ENCODE measurements around the gene GRM4. TPM values are rescaled to one million over a fixed set of nuclear protein-coding genes. Genes with fewer than 3 reads are reported as not detected.

The GRM4 gene
- total RNA-seq, 1 experiment from 2014 or later, result 0.41 TPM

GRCh38 chr6:34126419-34126818, 19.5 kb downstream of the GRM4 start:
- CTCF ChIA-PET, result no interaction called here
- no peaks in the 10 kb centered on the region for H3K4me1 ChIP-seq (ENCODE audit: insufficient read depth, low read length, poor library complexity, severe bottlenecking)
- H3K9me3 ChIP-seq (ENCODE audit: low read depth, low read length, poor library complexity, severe bottlenecking), result no peaks in the 10 kb centered on the region
- H3K27me3 ChIP-seq (replicated peaks; ENCODE audit: insufficient read depth, low read depth, low read length, poor library complexity), result no peaks in the 10 kb centered on the region
- intact Hi-C loops (cut with micrococcal nuclease; ENCODE audit: unreplicated experiment), result no loop called here
- no peak for TF ChIP-seq CTCF (conservative IDR thresholded peaks at IDR 0.05; ENCODE audit: low read depth, low read length)
- no peak for TF ChIP-seq EZH2 (IDR thresholded peaks at IDR 0.05; ENCODE audit: borderline replicate concordance, low read depth, low read length, poor library complexity, severe bottlenecking)
- BruUV-seq (replicated peaks), result no TSS peak
- POLR2A ChIA-PET (ENCODE audit: low non-redundant PET), result interaction anchor here (0.5 kb wide), 1 partner anchor 98 kb away, joined by 3 read pairs; no protein-coding TSS in a partner anchor
- no peak overlapping the region for H3K4me3 ChIP-seq (ENCODE audit: low read depth, low read length, poor library complexity, severe bottlenecking)
- no peaks in the 10 kb centered on the region for H3K36me3 ChIP-seq (ENCODE audit: insufficient read depth, low read length, poor library complexity, severe bottlenecking)
- DNase-seq (ENCODE audit: low spot score), result no peak
- H3K27ac ChIP-seq (ENCODE audit: low read depth, low read length, poor library complexity, severe bottlenecking), result no peak overlapping the region

GRCh38 chr6:34125939-34126338, 19.9 kb downstream of the GRM4 start:
- Histone ChIP-seq H3K9me3 (ENCODE audit: low read depth, low read length, poor library complexity, severe bottlenecking) (no peaks in the 10 kb centered on the region), H3K36me3 (ENCODE audit: insufficient read depth, low read length, poor library complexity, severe bottlenecking) (no peaks in the 10 kb centered on the region), H3K4me1 (ENCODE audit: insufficient read depth, low read length, poor library complexity, severe bottlenecking) (no peaks in the 10 kb centered on the region), H3K27ac (ENCODE audit: low read depth, low read length, poor library complexity, severe bottlenecking) (no peak overlapping the region), H3K4me3 (ENCODE audit: low read depth, low read length, poor library complexity, severe bottlenecking) (no peak overlapping the region), H3K27me3 (replicated peaks; ENCODE audit: insufficient read depth, low read depth, low read length, poor library complexity) (no peaks in the 10 kb centered on the region)
- intact Hi-C loops (cut with micrococcal nuclease; ENCODE audit: unreplicated experiment), result no loop called here
- BruUV-seq (replicated peaks), result no TSS peak
- TF ChIP-seq EZH2 (IDR thresholded peaks at IDR 0.05; ENCODE audit: borderline replicate concordance, low read depth, low read length, poor library complexity, severe bottlenecking) (no peak), CTCF (conservative IDR thresholded peaks at IDR 0.05; ENCODE audit: low read depth, low read length) (no peak)
- ChIA-PET CTCF (interaction anchor here (0.6 kb wide), 1 partner anchor 164 kb away, joined by 3 read pairs; no protein-coding TSS in a partner anchor), POLR2A (ENCODE audit: low non-redundant PET) (no interaction called here)
- no peak for DNase-seq (ENCODE audit: low spot score)

GRCh38 chr6:34120953-34121675, 24.8 kb downstream of the GRM4 start:
- H3K4me1 ChIP-seq (ENCODE audit: insufficient read depth, low read length, poor library complexity, severe bottlenecking), result no peaks in the 10 kb centered on the region
- intact Hi-C loops (cut with micrococcal nuclease; ENCODE audit: unreplicated experiment), result no loop called here
- peaks cover 10% of the 10 kb centered on the region for H3K27me3 ChIP-seq (replicated peaks; ENCODE audit: insufficient read depth, low read depth, low read length, poor library complexity)
- no peaks in the 10 kb centered on the region for H3K9me3 ChIP-seq (ENCODE audit: low read depth, low read length, poor library complexity, severe bottlenecking)
- H3K27ac ChIP-seq (ENCODE audit: low read depth, low read length, poor library complexity, severe bottlenecking), result no peak overlapping the region
- no peak overlapping the region for H3K4me3 ChIP-seq (ENCODE audit: low read depth, low read length, poor library complexity, severe bottlenecking)
- TF ChIP-seq CTCF (conservative IDR thresholded peaks at IDR 0.05; ENCODE audit: low read depth, low read length) (no peak), EZH2 (IDR thresholded peaks at IDR 0.05; ENCODE audit: borderline replicate concordance, low read depth, low read length, poor library complexity, severe bottlenecking) (no peak)
- H3K36me3 ChIP-seq (ENCODE audit: insufficient read depth, low read length, poor library complexity, severe bottlenecking), result no peaks in the 10 kb centered on the region
- ChIA-PET POLR2A (ENCODE audit: low non-redundant PET) (no interaction called here), CTCF (no interaction called here)
- DNase-seq (ENCODE audit: low spot score), result no peak
- no TSS peak for BruUV-seq (replicated peaks)
